Cardiac muscle cell (in vitro differentiated cells and primary cell): ENCODE data around the gene ARMC9. TPM values are rescaled to one million over a fixed set of nuclear protein-coding genes. Genes with fewer than 3 reads are reported as not detected.
A peak's percentile ranks its signal among the peaks of the same experiment; 100 is the strongest.

ENCODE experiments used
- DNase-seq, 2 donors: peaks; one replicate each; pipeline versions ENCODE4 v3.0.0 to v3.0.0-alpha.2; 2010 to 2017; ENCODE audit warnings: low read depth in 1 of 2, low spot score in 1 of 2
- H3K27ac ChIP-seq: fragments of 200-600 bp; sonication (generic); 2 replicates; pipeline ENCODE4 v1.5.1; 2016
- H3K27me3 ChIP-seq: fragments of 200-600 bp; sonication (generic); 2 replicates; pipeline ENCODE4 v1.6.0; 2016; ENCODE audit warnings: control low read depth
- H3K36me3 ChIP-seq: fragments of 200-600 bp; sonication (generic); 2 replicates; pipeline ENCODE4 v1.5.1; 2016; ENCODE audit warnings: control low read depth
- H3K4me1 ChIP-seq: fragments of 200-600 bp; sonication (generic); 2 replicates; pipeline ENCODE4 v1.8.1; 2017; ENCODE audit warnings: low read depth, mild to moderate bottlenecking, mixed run types
- H3K4me3 ChIP-seq: fragments of 200-600 bp; sonication (generic); 2 replicates; pipeline ENCODE4 v1.5.1; 2016; ENCODE audit warnings: mild to moderate bottlenecking
- H3K9me3 ChIP-seq: fragments of 200-600 bp; sonication (generic); 2 replicates; pipeline ENCODE4 v1.5.1; 2017; ENCODE audit warnings: low read depth, mild to moderate bottlenecking, control low read depth
- polyA plus RNA-seq: library from polyadenylated mRNA; unstranded; fragments of >200 nt; fragmentation: Nextera tagmentation; extraction: Ambion mirVana; gene quantifications from 2 replicates; pipeline ENCODE4 v1.2.1, GENCODE V29; 2016
- total RNA-seq: library from RNA; depleted of rRNA; stranded (reverse); fragments of >200 nt; gene quantifications from 2 replicates; pipeline ENCODE4 v1.2.3, GENCODE V29; 2016
- TF ChIP-seq, protein P1 (sequence below): IDR thresholded peaks from 2 replicates; pipeline ENCODE4 v1.5.1; 2012; ENCODE audit warnings: low read depth, mild to moderate bottlenecking, low read length

Gene ARMC9
- total and polyA plus RNA-seq, 2 experiments from 2014 or later: 27.4 to 30.0 TPM

DNA sequence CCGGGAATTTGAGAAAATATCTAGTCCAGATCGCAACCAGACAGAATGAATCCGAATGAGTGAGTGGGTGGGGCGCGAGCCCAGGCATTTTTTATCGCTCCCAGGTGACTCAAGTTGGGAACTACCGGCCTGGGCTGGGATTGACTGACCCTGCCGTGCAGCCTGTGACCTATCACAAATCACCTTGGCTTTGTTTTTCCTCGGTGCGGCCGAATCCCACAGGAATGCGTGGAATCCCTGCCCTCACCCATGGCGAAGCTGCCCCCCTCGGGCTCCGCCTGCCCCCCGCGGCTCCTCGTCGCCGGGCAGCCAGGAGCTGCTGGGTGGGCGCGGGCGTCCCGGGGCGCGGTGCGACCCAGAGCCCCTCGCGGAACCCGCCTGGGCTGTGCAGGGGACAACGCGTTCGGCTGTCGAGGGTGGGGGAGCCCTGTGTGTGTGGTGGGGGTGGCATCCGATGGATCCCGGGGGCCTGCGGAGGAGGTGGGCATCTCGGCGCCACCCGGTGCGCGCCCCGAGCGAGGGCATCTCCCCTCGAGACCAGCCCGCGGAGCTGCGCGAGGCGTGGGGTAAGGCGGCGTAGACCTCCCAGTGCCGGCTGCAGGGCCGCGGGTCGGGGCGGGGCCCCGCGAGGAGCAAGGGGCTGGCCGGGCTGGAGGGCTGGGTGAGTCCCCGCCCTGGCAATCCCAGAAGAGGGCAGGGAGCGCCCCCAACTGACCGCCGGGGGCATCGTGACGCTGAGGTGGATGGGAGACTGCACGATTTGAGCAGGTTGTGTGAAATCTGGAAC lies 213.6 kb downstream of the ARMC9 start:
- TF ChIP-seq, protein P1, sequence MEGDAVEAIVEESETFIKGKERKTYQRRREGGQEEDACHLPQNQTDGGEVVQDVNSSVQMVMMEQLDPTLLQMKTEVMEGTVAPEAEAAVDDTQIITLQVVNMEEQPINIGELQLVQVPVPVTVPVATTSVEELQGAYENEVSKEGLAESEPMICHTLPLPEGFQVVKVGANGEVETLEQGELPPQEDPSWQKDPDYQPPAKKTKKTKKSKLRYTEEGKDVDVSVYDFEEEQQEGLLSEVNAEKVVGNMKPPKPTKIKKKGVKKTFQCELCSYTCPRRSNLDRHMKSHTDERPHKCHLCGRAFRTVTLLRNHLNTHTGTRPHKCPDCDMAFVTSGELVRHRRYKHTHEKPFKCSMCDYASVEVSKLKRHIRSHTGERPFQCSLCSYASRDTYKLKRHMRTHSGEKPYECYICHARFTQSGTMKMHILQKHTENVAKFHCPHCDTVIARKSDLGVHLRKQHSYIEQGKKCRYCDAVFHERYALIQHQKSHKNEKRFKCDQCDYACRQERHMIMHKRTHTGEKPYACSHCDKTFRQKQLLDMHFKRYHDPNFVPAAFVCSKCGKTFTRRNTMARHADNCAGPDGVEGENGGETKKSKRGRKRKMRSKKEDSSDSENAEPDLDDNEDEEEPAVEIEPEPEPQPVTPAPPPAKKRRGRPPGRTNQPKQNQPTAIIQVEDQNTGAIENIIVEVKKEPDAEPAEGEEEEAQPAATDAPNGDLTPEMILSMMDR: peak; percentile 94
- Histone ChIP-seq H3K4me3 (peak overlapping the region; percentile 50), H3K36me3 (no peaks in the 10 kb centered on the region), H3K4me1 (peaks cover 23% of the 10 kb centered on the region), H3K27me3 (no peaks in the 10 kb centered on the region), H3K9me3 (no peaks in the 10 kb centered on the region), H3K27ac (no peak overlapping the region)
- peak; percentile 89 to 91 for DNase-seq

DNA sequence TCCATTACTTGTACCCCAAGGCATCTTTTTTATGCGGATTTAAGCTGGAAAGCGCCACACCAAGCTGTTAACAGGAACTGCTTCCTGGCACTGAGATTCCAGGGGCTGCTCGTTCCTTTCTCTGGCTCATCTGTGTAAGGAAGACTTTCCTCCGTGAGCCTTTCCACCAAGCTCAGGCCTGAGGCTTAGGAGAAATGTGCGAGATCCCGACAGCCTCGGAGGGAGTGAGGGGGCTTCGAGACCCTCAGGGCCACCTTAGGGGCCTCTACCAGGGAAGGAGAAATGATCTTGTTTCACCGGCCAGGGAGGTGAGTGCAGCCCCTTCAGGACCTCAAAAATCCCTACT lies 214.2 kb downstream of the ARMC9 start:
- H3K4me3 ChIP-seq: peak overlapping the region; percentile 50
- H3K36me3 ChIP-seq: no peaks in the 10 kb centered on the region
- peak overlapping the region; percentile 65 for H3K27ac ChIP-seq

DNA sequence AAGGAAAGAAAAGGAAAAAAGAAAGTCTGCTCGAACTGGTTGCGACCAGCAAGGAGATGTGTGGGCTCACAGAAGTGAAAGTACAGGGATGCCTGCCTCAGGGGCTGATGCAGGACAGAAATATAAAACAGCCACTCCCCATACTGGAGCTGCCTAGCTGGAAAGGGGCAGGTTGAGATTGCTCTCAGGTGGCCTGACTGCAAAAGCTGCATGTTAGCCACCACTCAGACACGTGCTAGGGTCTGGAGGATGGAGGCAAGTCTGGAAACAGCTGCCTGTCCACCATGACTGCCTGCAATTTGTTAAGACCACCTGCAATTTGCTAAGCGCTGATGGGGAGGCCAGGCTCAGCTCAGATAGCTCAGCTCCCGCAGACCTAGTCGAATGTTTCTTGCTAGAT lies 215.0 kb downstream of the ARMC9 start:
- Histone ChIP-seq H3K27me3 (no peaks in the 10 kb centered on the region), H3K27ac (no peak overlapping the region), H3K36me3 (no peaks in the 10 kb centered on the region), H3K9me3 (no peaks in the 10 kb centered on the region), H3K4me1 (peaks cover 23% of the 10 kb centered on the region), H3K4me3 (no peak overlapping the region)
- TF ChIP-seq, protein P1: no peak
- no peak for DNase-seq

More for the DNA sequence above, 214.2 kb downstream of the ARMC9 start:
- DNase-seq: no peak
- Histone ChIP-seq H3K4me1 (peaks cover 23% of the 10 kb centered on the region), H3K9me3 (no peaks in the 10 kb centered on the region), H3K27me3 (no peaks in the 10 kb centered on the region)
- TF ChIP-seq, protein P1: no peak

DNA sequence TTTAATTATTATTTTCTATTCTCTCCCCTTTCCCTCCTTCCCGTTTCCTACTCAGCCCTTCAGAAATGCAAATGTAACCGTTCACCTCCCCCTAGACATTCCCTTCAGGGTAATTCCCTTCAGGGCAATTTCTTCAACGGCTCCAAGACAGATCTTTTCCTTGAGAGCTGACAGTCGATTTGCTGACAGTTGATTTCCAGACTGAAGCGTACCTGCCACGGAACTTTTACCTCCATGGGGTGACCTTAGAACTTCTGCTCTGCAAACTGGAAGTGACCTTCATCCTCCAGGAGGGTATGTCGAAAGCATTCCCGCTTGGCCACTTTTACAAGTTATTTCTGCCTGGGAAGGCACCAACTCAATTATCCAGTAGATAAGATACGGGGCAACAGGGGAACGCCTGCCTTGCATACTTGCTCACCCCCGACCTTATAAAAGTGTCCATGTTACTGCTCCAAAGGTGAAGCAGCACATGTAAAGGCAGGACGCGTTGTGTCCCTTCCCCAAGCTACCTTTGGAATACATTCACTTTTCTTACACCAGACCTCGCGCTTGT lies 215.6 kb downstream of the ARMC9 start:
- no peaks in the 10 kb centered on the region for H3K27me3 ChIP-seq
- H3K36me3 ChIP-seq: no peaks in the 10 kb centered on the region
- H3K4me3 ChIP-seq: no peak overlapping the region
- DNase-seq: no peak
- H3K4me1 ChIP-seq: peaks cover 23% of the 10 kb centered on the region
- no peaks in the 10 kb centered on the region for H3K9me3 ChIP-seq
- H3K27ac ChIP-seq: peak overlapping the region; percentile 71
- TF ChIP-seq, protein P1: no peak

DNA sequence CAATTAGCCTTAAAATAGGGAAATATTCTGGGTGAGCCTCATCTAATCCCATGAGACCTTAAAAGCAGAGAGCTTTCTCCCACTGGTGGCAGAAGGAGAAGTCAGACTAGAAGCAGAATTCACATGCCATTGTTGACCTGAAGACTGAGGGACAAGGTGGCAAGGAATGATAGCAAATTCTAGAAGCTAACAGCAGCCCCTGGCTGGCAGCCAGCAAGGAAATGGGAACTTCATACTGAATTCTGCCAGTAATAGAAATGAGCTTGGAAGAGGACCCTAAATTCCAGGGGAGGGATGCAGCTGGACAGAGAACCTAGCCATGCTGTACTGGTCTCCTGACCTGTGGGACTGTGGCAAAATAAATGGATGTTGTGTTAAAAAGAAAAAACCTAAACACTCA lies 216.6 kb downstream of the ARMC9 start:
- no peak overlapping the region for H3K27ac ChIP-seq
- DNase-seq: no peak
- no peaks in the 10 kb centered on the region for H3K27me3 ChIP-seq
- no peaks in the 10 kb centered on the region for H3K9me3 ChIP-seq
- TF ChIP-seq, protein P1: no peak
- H3K4me3 ChIP-seq: no peak overlapping the region
- H3K4me1 ChIP-seq: peaks cover 23% of the 10 kb centered on the region
- no peaks in the 10 kb centered on the region for H3K36me3 ChIP-seq
